OCI-LY7 (cell line): Measurements from ENCODE around the gene CKMT2. TPM values are rescaled to one million over a fixed set of nuclear protein-coding genes. Genes with fewer than 3 reads are reported as not detected.

ENCODE experiments used
- BruUV-seq: library from RNA; stranded (reverse); fragments of 400-500 nt; replicated peaks from 2 replicates; lab custom pipeline; 2021; lab: Mats Ljungman, UMichigan
- CTCF ChIA-PET: fragments of 300-600 bp; sonication (Branson Sonifier 250); formaldehyde crosslinking; loops from one replicate; lab custom pipeline; 2022; ENCODE audit warnings: antibody characterized with exemption; ENCODE audit not compliant: unreplicated experiment; lab: Charles Lee
- POLR2A ChIA-PET: fragments of 300-600 bp; sonication (Branson Sonifier 250); formaldehyde crosslinking; loops from one replicate; lab custom pipeline; 2022; ENCODE audit warnings: antibody characterized with exemption; lab: Charles Lee
- DNase-seq: peaks from one replicate; pipeline ENCODE4 v3.0.0-alpha.2; 2015; ENCODE audit warnings: low spot score
- H2AFZ ChIP-seq: fragments of 200-600 bp; sonication (generic), shearing (Covaris generic); 2 replicates; pipeline ENCODE4 v1.6.1; 2014; ENCODE audit warnings: mild to moderate bottlenecking, antibody characterized with exemption, low read length, moderate library complexity
- H3K27ac ChIP-seq: fragments of 200-600 bp; sonication (generic); 2 replicates; pipeline ENCODE4 v1.5.1; 2014; ENCODE audit warnings: mixed run types, low read depth, mild to moderate bottlenecking, moderate library complexity, low read length, inconsistent platforms; ENCODE audit not compliant: poor library complexity, severe bottlenecking
- H3K36me3 ChIP-seq: fragments of 200-600 bp; sonication (generic); 2 replicates; pipeline ENCODE4 v1.6.1; 2014; ENCODE audit warnings: mild to moderate bottlenecking, antibody characterized with exemption, low read length, moderate library complexity, mixed read lengths; ENCODE audit not compliant: insufficient read depth
- H3K4me1 ChIP-seq: fragments of 200-600 bp; sonication (generic); 2 replicates; pipeline ENCODE4 v1.5.1; 2014; ENCODE audit warnings: mild to moderate bottlenecking, low read length; ENCODE audit not compliant: insufficient read depth, poor library complexity, severe bottlenecking
- H3K4me2 ChIP-seq: fragments of 200-600 bp; sonication (generic); 2 replicates; pipeline ENCODE4 v1.6.1; 2014; ENCODE audit warnings: mild to moderate bottlenecking, low read length
- H3K4me3 ChIP-seq: fragments of 200-600 bp; sonication (generic); 2 replicates; pipeline ENCODE4 v1.5.1; 2014; ENCODE audit warnings: mild to moderate bottlenecking, low read depth, low read length; ENCODE audit not compliant: poor library complexity, severe bottlenecking
- H3K79me2 ChIP-seq: fragments of 200-600 bp; sonication (generic); 2 replicates; pipeline ENCODE4 v1.6.1; 2016; ENCODE audit warnings: low read depth, mild to moderate bottlenecking, low read length, moderate library complexity, mixed read lengths; ENCODE audit not compliant: insufficient read depth
- H3K9me2 ChIP-seq: fragments of 200-600 bp; sonication (generic); 2 replicates; pipeline ENCODE4 v1.6.1; 2016; ENCODE audit warnings: mild to moderate bottlenecking, low read length, mixed read lengths; ENCODE audit not compliant: insufficient read depth
- H3K9me3 ChIP-seq: fragments of 200-600 bp; sonication (generic); 2 replicates; pipeline ENCODE4 v1.6.1; 2014; ENCODE audit warnings: mild to moderate bottlenecking, mixed run types, low read length, mixed read lengths
- H4K20me1 ChIP-seq: fragments of 200-600 bp; sonication (generic); 2 replicates; pipeline ENCODE4 v1.6.1; 2014; ENCODE audit warnings: mild to moderate bottlenecking, antibody characterized with exemption, low read length, moderate library complexity, mixed read lengths; ENCODE audit not compliant: insufficient read depth
- CTCF ChIP-seq: fragments of 200-600 bp; sonication (generic); conservative IDR thresholded peaks from 2 replicates; pipeline ENCODE4 v1.5.1; 2014; ENCODE audit warnings: mild to moderate bottlenecking, antibody characterized with exemption, low read length, moderate library complexity, mixed read lengths
- EZH2phosphoT487 ChIP-seq: fragments of 200-600 bp; sonication (generic); IDR thresholded peaks from 2 replicates; pipeline ENCODE4 v1.6.1; 2018; ENCODE audit warnings: low read depth, borderline replicate concordance, mild to moderate bottlenecking, mixed run types, antibody characterized with exemption, low read length, moderate library complexity, mixed read lengths
- intact Hi-C: fragments of 100-400 bp; cut with micrococcal nuclease; formaldehyde crosslinking; loops from one replicate; pipeline ENCODE4 v1.10.0; 2022; ENCODE audit not compliant: unreplicated experiment
- total RNA-seq, 2 experiments: library from RNA; depleted of rRNA in 1 of 2; stranded (reverse); fragments of >200 nt in 1 of 2; shearing (Covaris generic) in 1 of 2; gene quantifications; 2 replicates each; pipeline ENCODE4 v1.2.3, GENCODE V29; 2014 to 2022

The CKMT2 gene
- total RNA-seq, 2 experiments from 2014 or later: not detected

GRCh38 chr5:81286059-81286617, 53.0 kb downstream of the CKMT2 start:
- Histone ChIP-seq H3K4me3 (no peak overlapping the region), H3K9me3 (peaks cover 6% of the 10 kb centered on the region; the same call in 1 of the 2 replicates), H3K9me2 (no peaks in the 10 kb centered on the region), H3K36me3 (peaks cover 9% of the 10 kb centered on the region), H2AFZ (no peak overlapping the region), H4K20me1 (no peaks in the 10 kb centered on the region), H3K27ac (no peak overlapping the region), H3K4me2 (no peak overlapping the region), H3K79me2 (peaks cover 19% of the 10 kb centered on the region), H3K4me1 (peaks cover 5% of the 10 kb centered on the region)
- TF ChIP-seq EZH2phosphoT487: no peak
- TF ChIP-seq CTCF: no peak
- ChIA-PET CTCF (no interaction called here), POLR2A (interaction anchor here (0.7 kb wide), 1 partner anchor 348 kb away, joined by 3 read pairs; no protein-coding TSS in a partner anchor)
- intact Hi-C loops: no loop called here
- no peak for DNase-seq
- no TSS peak for BruUV-seq

- ChIA-PET POLR2A (interaction anchor here (0.6 to 0.7 kb wide), 3 partner anchors 10 to 1578 kb away, joined by 3 to 5 read pairs (median 3); no protein-coding TSS in a partner anchor), CTCF (interaction anchor here (0.6 kb wide), 1 partner anchor 15 kb away, joined by 5 read pairs; no protein-coding TSS in a partner anchor)
- Histone ChIP-seq H3K4me3 (no peak overlapping the region), H3K36me3 (peaks cover 24% of the 10 kb centered on the region), H3K4me1 (peaks cover 5% of the 10 kb centered on the region), H3K9me3 (peaks cover 23% of the 10 kb centered on the region), H3K9me2 (no peaks in the 10 kb centered on the region), H4K20me1 (no peaks in the 10 kb centered on the region), H3K27ac (no peak overlapping the region), H3K4me2 (no peak overlapping the region), H2AFZ (no peak overlapping the region), H3K79me2 (peaks cover 30% of the 10 kb centered on the region)
- no TSS peak for BruUV-seq
- TF ChIP-seq CTCF: no peak
- TF ChIP-seq EZH2phosphoT487: no peak
- DNase-seq: no peak
- intact Hi-C loops: no loop called here
These were observed 54.9 kb downstream of the CKMT2 start for GRCh38 chr5:81288021-81288433.

- Histone ChIP-seq H2AFZ (no peak overlapping the region), H3K79me2 (peaks cover 31% of the 10 kb centered on the region), H3K27ac (no peak overlapping the region), H3K9me3 (peaks cover 39% of the 10 kb centered on the region), H3K4me1 (peaks cover 5% of the 10 kb centered on the region), H3K36me3 (peaks cover 33% of the 10 kb centered on the region), H3K4me2 (no peak overlapping the region), H3K4me3 (no peak overlapping the region), H3K9me2 (no peaks in the 10 kb centered on the region), H4K20me1 (no peaks in the 10 kb centered on the region)
- POLR2A ChIA-PET: no interaction called here
- no peak for TF ChIP-seq EZH2phosphoT487
- TF ChIP-seq CTCF: no peak
- DNase-seq: no peak
- intact Hi-C loops: no loop called here
- BruUV-seq: no TSS peak
- CTCF ChIA-PET: no interaction called here
These were observed 57.0 kb downstream of the CKMT2 start for GRCh38 chr5:81290146-81290545.
